HepG2 (cell line): ENCODE data around the gene DCLK1. TPM values are rescaled to one million over a fixed set of nuclear protein-coding genes. Genes with fewer than 3 reads are reported as not detected.

ENCODE experiments used
- ATAC-seq: fragments of 200-7000 bp; cut with Tn5 transposase; 3 replicates; pipeline ENCODE4 v1.9.1; 2020; ENCODE audit warnings: mild to moderate bottlenecking, moderate library complexity
- BruUV-seq: library from RNA; stranded (reverse); fragments of 400-500 nt; replicated peaks from 2 replicates; lab custom pipeline; 2021; lab: Mats Ljungman, UMichigan
- CTCF ChIA-PET: fragments of 300-600 bp; formaldehyde crosslinking; extraction: SDS; loops from one replicate; lab custom pipeline; 2021; ENCODE audit warnings: low total read pairs, inconsistent platforms, low intra/inter-chr PET ratio; lab: Yijun Ruan, JAX
- POLR2A ChIA-PET: fragments of 350-600 bp; sonication (Branson Sonifier 250); formaldehyde crosslinking; loops from one replicate; lab custom pipeline; 2020; ENCODE audit warnings: antibody characterized with exemption, inconsistent platforms; lab: Yijun Ruan, JAX
- DNase-seq: peaks from one replicate; pipeline ENCODE4 v3.0.0-alpha.2; 2015; ENCODE audit warnings: low spot score
- FAIRE-seq: peaks from 3 replicates; lab custom pipeline; 2011; peaks lifted over from hg19 to GRCh38; lab: Jason Lieb, UNC
- H2AFZ ChIP-seq: one replicate; pipeline ENCODE4 v1.6.1; 2011; ENCODE audit warnings: low read length, inconsistent platforms
- H3K27ac ChIP-seq: fragments of 300-600 bp; 3 replicates; pipeline ENCODE4 v1.8.0; 2011; ENCODE audit warnings: mixed run types, mild to moderate bottlenecking, mixed read lengths, low read length, inconsistent platforms; ENCODE audit not compliant: insufficient read depth; ENCODE audit errors: extremely low read length
- H3K27me3 ChIP-seq, 2 experiments: fragments of 200-600 bp in 1 of 2; 2 replicates in 1 of 2; 3 replicates in 1 of 2; pipeline versions ENCODE4 v1.6.0 to v1.8.0; 2011; ENCODE audit warnings: low read length in 2 of 2, mild to moderate bottlenecking in 2 of 2, moderate library complexity in 2 of 2, inconsistent platforms in 1 of 2; ENCODE audit not compliant: insufficient read depth in 2 of 2, control insufficient read depth in 1 of 2
- H3K36me3 ChIP-seq, 2 experiments: fragments of 200-600 bp in 1 of 2; replicated peaks in 1 of 2; 2 replicates in 1 of 2; 3 replicates in 1 of 2; pipeline versions ENCODE4 v1.5.1 to v1.8.0; 2011; ENCODE audit warnings: low read length in 2 of 2, inconsistent platforms in 1 of 2; ENCODE audit not compliant: insufficient read depth in 2 of 2, control insufficient read depth in 1 of 2
- H3K4me1 ChIP-seq: 2 replicates; pipeline ENCODE4 v1.5.1; 2012; ENCODE audit warnings: low read length, inconsistent platforms; ENCODE audit not compliant: insufficient read depth
- H3K4me2 ChIP-seq: 2 replicates; pipeline ENCODE4 v1.6.0; 2011; ENCODE audit warnings: low read depth, low read length, inconsistent platforms
- H3K4me3 ChIP-seq, 3 experiments: fragments of 200-600 bp in 1 of 3; sonication (generic), shearing (Covaris generic) in 1 of 3; replicated peaks in 1 of 3; 2 replicates each; pipeline ENCODE4 v1.5.1; 2011 to 2016; ENCODE audit warnings: low read length in 3 of 3, inconsistent platforms in 2 of 3, low read depth in 2 of 3, mild to moderate bottlenecking in 2 of 3, control low read depth in 1 of 3, mixed read lengths in 1 of 3; ENCODE audit not compliant: insufficient read depth in 1 of 3
- H3K79me2 ChIP-seq: one replicate; pipeline ENCODE4 v1.6.1; 2011; ENCODE audit warnings: low read length, inconsistent platforms; ENCODE audit not compliant: insufficient read depth
- H3K9ac ChIP-seq: 2 replicates; pipeline ENCODE4 v1.6.0; 2011; ENCODE audit warnings: mild to moderate bottlenecking, low read depth, low read length, inconsistent platforms; ENCODE audit not compliant: insufficient read depth
- H3K9me3 ChIP-seq: 2 replicates; pipeline ENCODE4 v1.5.1; 2012; ENCODE audit warnings: mild to moderate bottlenecking, low read length
- H4K20me1 ChIP-seq: 2 replicates; pipeline ENCODE4 v1.6.0; 2011; ENCODE audit warnings: inconsistent platforms, mild to moderate bottlenecking, low read length, moderate library complexity; ENCODE audit not compliant: insufficient read depth
- BHLHE40 ChIP-seq: IDR thresholded peaks from 2 replicates; pipeline ENCODE4 v1.6.1; 2011; ENCODE audit warnings: low read length, improper control_type of control experiment
- FOXK2 ChIP-seq: fragments of 450-650 bp; IDR thresholded peaks from 2 replicates; pipeline ENCODE4 v1.6.1; 2016
- FOXM1 ChIP-seq: sonication (generic); formaldehyde crosslinking; IDR thresholded peaks from 2 replicates; pipeline ENCODE4 v1.5.0; 2020; ENCODE audit warnings: missing genetic modification reagents
- MBNL3 ChIP-seq: fragments of 250-450 bp; sonication (Bioruptor Pico); conservative IDR thresholded peaks from 2 replicates; pipeline ENCODE4 v1.8.0; 2022; ENCODE audit warnings: mild to moderate bottlenecking, inconsistent platforms
- POLR2AphosphoS2 ChIP-seq: IDR thresholded peaks from 2 replicates; pipeline ENCODE4 v1.6.1; 2011; ENCODE audit warnings: low read depth, low read length, improper control_type of control experiment
- RCOR2 ChIP-seq: IDR thresholded peaks from 2 replicates; pipeline ENCODE4 v1.6.1; 2016; ENCODE audit warnings: missing biosample characterization, missing genetic modification reagents
- SOX6 ChIP-seq, 2 experiments: fragments of 450-650 bp in 1 of 2; sonication (generic) in 1 of 2; formaldehyde crosslinking in 1 of 2; IDR thresholded peaks; 2 replicates each; pipeline versions ENCODE4 v1.4.0 to v1.6.1; 2017 to 2020; ENCODE audit warnings: antibody characterized with exemption in 1 of 2, mild to moderate bottlenecking in 1 of 2, missing genetic modification reagents in 1 of 2
- THAP7 ChIP-seq: sonication (generic); formaldehyde crosslinking; IDR thresholded peaks from 2 replicates; pipeline ENCODE4 v1.8.1; 2023; ENCODE audit warnings: mild to moderate bottlenecking, missing genetic modification reagents
- ZNF225 ChIP-seq: sonication (generic); formaldehyde crosslinking; IDR thresholded peaks from 2 replicates; pipeline ENCODE4 v1.4.0; 2020; ENCODE audit warnings: mild to moderate bottlenecking, missing genetic modification reagents
- ZNF276 ChIP-seq: sonication (generic); formaldehyde crosslinking; IDR thresholded peaks from 2 replicates; pipeline ENCODE4 v1.4.0; 2020; ENCODE audit warnings: mild to moderate bottlenecking, low read depth, missing genetic modification reagents
- ZNF629 ChIP-seq: sonication (generic); formaldehyde crosslinking; conservative IDR thresholded peaks from 2 replicates; pipeline ENCODE4 v1.5.0; 2020; ENCODE audit warnings: missing genetic modification reagents
- ZNF724P ChIP-seq: sonication (generic); formaldehyde crosslinking; IDR thresholded peaks from 2 replicates; pipeline ENCODE4 v1.8.0; 2022; ENCODE audit warnings: missing genetic modification reagents, borderline replicate concordance
- ZNF780A ChIP-seq: sonication (generic); formaldehyde crosslinking; IDR thresholded peaks from 2 replicates; pipeline ENCODE4 v1.8.0; 2022; ENCODE audit warnings: mild to moderate bottlenecking, missing genetic modification reagents, moderate library complexity
- whole genome bisulfite sequencing: methylation state at CpG from one replicate; pipeline ENCODE4 v1.1.6; 2017; ENCODE audit warnings: low lambda C conversion rate; 5-methylcytosine and 5-hydroxymethylcytosine counted together
- in situ Hi-C: cut with HindIII; loops from 2 replicates; pipeline ENCODE4 v1.10.0; 2017; ENCODE audit warnings: low pct_unique_long_range_greater_than_20kb; ENCODE audit not compliant: extremely low pct_ligation_motif_present
- intact Hi-C: fragments of 100-400 bp; cut with micrococcal nuclease; formaldehyde crosslinking; loops from one replicate; pipeline ENCODE4 v1.10.0; 2022; ENCODE audit not compliant: unreplicated experiment
- polyA plus RNA-seq, 8 experiments: library from polyadenylated mRNA; depleted of rRNA in 3 of 8; stranded (reverse) in 7 of 8; unstranded in 1 of 8; fragments of >200 nt; fragmentation: Illumina TruSeq in 4 of 8; extraction: Trizol in 4 of 8; gene quantifications; 2 replicates each; pipeline versions ENCODE4 v1.2.1 to v1.2.3, GENCODE V29; 2011 to 2016; ENCODE audit warnings: low read depth in 4 of 8, missing spikeins in 1 of 8, mixed read lengths in 1 of 8; ENCODE audit not compliant: insufficient read depth in 1 of 8
- total RNA-seq, 5 experiments: library from RNA; depleted of rRNA; stranded (reverse); fragments of >200 nt; fragmentation: Illumina TruSeq; extraction: Trizol; gene quantifications; 2 replicates each; pipeline ENCODE4 v1.2.3, GENCODE V29; 2016; ENCODE audit warnings: low read depth in 1 of 5
- TF ChIP-seq, protein P1 (sequence below): sonication (generic); formaldehyde crosslinking; IDR thresholded peaks from 2 replicates; pipeline ENCODE4 v1.4.0; 2020; ENCODE audit warnings: missing genetic modification reagents

DCLK1 gene
- total and polyA plus RNA-seq, 2 of the 13 experiments (the other 11 are each of a cell fraction or from before 2014, with no cell fraction given), result not detected

GRCh38 chr13:35741657-35742056, 389.5 kb downstream of the DCLK1 start (continued):
- TF ChIP-seq THAP7 (CRISPR knock-in tag) (no peak), MBNL3 (CRISPR knock-in tag) (no peak), ZNF276 (CRISPR knock-in tag) (no peak), ZNF780A (CRISPR knock-in tag) (no peak), FOXM1 (CRISPR knock-in tag) (no peak)

- Histone ChIP-seq H3K9me3 (no peaks in the 10 kb centered on the region), H3K27ac (no peak overlapping the region), H3K79me2 (no peaks in the 10 kb centered on the region), H4K20me1 (no peaks in the 10 kb centered on the region), H3K36me3 (no peaks in the 10 kb centered on the region), H3K4me3 (no peak overlapping the region), H3K27me3 (no peaks in the 10 kb centered on the region; a peak in 1 of 5 replicates), H2AFZ (no peak overlapping the region), H3K4me2 (no peak overlapping the region), H3K4me1 (no peaks in the 10 kb centered on the region), H3K9ac (no peak overlapping the region)
- TF ChIP-seq ZNF225 (CRISPR knock-in tag) (no peak), SOX6 (IDR thresholded peaks at IDR 0.05) (no peak), SOX6 (CRISPR knock-in tag; IDR thresholded peaks at IDR 0.05) (no peak), ZNF629 (no peak), ZNF724P (CRISPR knock-in tag) (no peak), BHLHE40 (no peak), FOXK2 (no peak), POLR2AphosphoS2 (no peak), RCOR2 (CRISPR knock-in tag) (no peak)
- TF ChIP-seq, protein P1, sequence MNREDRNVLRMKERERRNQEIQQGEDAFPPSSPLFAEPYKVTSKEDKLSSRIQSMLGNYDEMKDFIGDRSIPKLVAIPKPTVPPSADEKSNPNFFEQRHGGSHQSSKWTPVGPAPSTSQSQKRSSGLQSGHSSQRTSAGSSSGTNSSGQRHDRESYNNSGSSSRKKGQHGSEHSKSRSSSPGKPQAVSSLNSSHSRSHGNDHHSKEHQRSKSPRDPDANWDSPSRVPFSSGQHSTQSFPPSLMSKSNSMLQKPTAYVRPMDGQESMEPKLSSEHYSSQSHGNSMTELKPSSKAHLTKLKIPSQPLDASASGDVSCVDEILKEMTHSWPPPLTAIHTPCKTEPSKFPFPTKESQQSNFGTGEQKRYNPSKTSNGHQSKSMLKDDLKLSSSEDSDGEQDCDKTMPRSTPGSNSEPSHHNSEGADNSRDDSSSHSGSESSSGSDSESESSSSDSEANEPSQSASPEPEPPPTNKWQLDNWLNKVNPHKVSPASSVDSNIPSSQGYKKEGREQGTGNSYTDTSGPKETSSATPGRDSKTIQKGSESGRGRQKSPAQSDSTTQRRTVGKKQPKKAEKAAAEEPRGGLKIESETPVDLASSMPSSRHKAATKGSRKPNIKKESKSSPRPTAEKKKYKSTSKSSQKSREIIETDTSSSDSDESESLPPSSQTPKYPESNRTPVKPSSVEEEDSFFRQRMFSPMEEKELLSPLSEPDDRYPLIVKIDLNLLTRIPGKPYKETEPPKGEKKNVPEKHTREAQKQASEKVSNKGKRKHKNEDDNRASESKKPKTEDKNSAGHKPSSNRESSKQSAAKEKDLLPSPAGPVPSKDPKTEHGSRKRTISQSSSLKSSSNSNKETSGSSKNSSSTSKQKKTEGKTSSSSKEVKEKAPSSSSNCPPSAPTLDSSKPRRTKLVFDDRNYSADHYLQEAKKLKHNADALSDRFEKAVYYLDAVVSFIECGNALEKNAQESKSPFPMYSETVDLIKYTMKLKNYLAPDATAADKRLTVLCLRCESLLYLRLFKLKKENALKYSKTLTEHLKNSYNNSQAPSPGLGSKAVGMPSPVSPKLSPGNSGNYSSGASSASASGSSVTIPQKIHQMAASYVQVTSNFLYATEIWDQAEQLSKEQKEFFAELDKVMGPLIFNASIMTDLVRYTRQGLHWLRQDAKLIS (CRISPR knock-in tag), result no peak
- intact Hi-C loops, result no loop called here
- ChIA-PET POLR2A (no interaction called here), CTCF (no interaction called here)
- in situ Hi-C loops, result no loop called here
- no peak for FAIRE-seq
- BruUV-seq, result no TSS peak
- DNase-seq, result no peak
- ATAC-seq, result no peak
- 12% methylated on average over 2 of the region's 2 CpGs for WGBS
These were observed 394.3 kb downstream of the DCLK1 start for GRCh38 chr13:35736876-35737275.
